Measurements from ENCODE around the gene TMEM53. TPM values are rescaled to one million over a fixed set of nuclear protein-coding genes. Genes with fewer than 3 reads are reported as not detected.

TMEM53 gene
- total RNA-seq, 2 donors from 2014 or later = 10.2 to 10.8 TPM

GRCh38 chr1:44645476-44646244 lies 28.6 kb downstream of the TMEM53 start:
- TF ChIP-seq CTCF (conservative IDR thresholded peaks at IDR 0.05) = no peak
- Mint-ChIP-seq H3K27ac (no peak overlapping the region), H3K36me3 (ENCODE audit: low read depth) (peaks cover 76% of the 10 kb centered on the region), H3K27me3 (ENCODE audit: insufficient read depth) (no peaks in the 10 kb centered on the region), H3K9me3 (no peaks in the 10 kb centered on the region), H3K4me3 (no peak overlapping the region), H3K4me1 (peaks cover 18% of the 10 kb centered on the region)
- no peaks in the 10 kb centered on the region for H3K27me3 ChIP-seq (ENCODE audit: control insufficient read depth, insufficient read depth, low read length, poor library complexity, severe bottlenecking)
- no peak overlapping the region for H3K9ac ChIP-seq (ENCODE audit: extremely low read depth, low read length, poor library complexity, severe bottlenecking)
- peaks cover 79% of the 10 kb centered on the region for H3K36me3 ChIP-seq (ENCODE audit: control insufficient read depth, insufficient read depth, low read length)
- no peaks in the 10 kb centered on the region for H3K9me3 ChIP-seq (ENCODE audit: control insufficient read depth, low read length)
- 91 to 92% methylated on average over 15 to 18 of the region's 18 CpGs for WGBS, 2 experiments (ENCODE audit: insufficient coverage in 1 of 2, insufficient read length in 1 of 2)
- H3K4me3 ChIP-seq (ENCODE audit: low read length) = no peak overlapping the region
- no peak overlapping the region for H3K27ac ChIP-seq (ENCODE audit: low read depth, low read length)
- no peak for DNase-seq
- peaks cover 11% of the 10 kb centered on the region for H3K4me1 ChIP-seq (ENCODE audit: control insufficient read depth, insufficient read depth, low read length)

- H3K4me3 ChIP-seq (ENCODE audit: low read length) = no peak overlapping the region
- 94 to 100% methylated on average over 1 to 7 of the region's 7 CpGs for WGBS, 2 experiments (ENCODE audit: insufficient coverage in 1 of 2, insufficient read length in 1 of 2)
- Mint-ChIP-seq H3K4me3 (no peak overlapping the region), H3K27ac (no peak overlapping the region), H3K27me3 (ENCODE audit: insufficient read depth) (no peaks in the 10 kb centered on the region), H3K4me1 (peaks cover 9% of the 10 kb centered on the region), H3K36me3 (ENCODE audit: low read depth) (peaks cover 68% of the 10 kb centered on the region), H3K9me3 (no peaks in the 10 kb centered on the region)
- no peak overlapping the region for H3K27ac ChIP-seq (ENCODE audit: low read depth, low read length)
- H3K9ac ChIP-seq (ENCODE audit: extremely low read depth, low read length, poor library complexity, severe bottlenecking) = no peak overlapping the region
- no peak for TF ChIP-seq CTCF (conservative IDR thresholded peaks at IDR 0.05)
- no peaks in the 10 kb centered on the region for H3K27me3 ChIP-seq (ENCODE audit: control insufficient read depth, insufficient read depth, low read length, poor library complexity, severe bottlenecking)
- peaks cover 3% of the 10 kb centered on the region for H3K4me1 ChIP-seq (ENCODE audit: control insufficient read depth, insufficient read depth, low read length)
- DNase-seq = no peak
- peaks cover 76% of the 10 kb centered on the region for H3K36me3 ChIP-seq (ENCODE audit: control insufficient read depth, insufficient read depth, low read length)
- no peaks in the 10 kb centered on the region for H3K9me3 ChIP-seq (ENCODE audit: control insufficient read depth, low read length)
Observed at GRCh38 chr1:44644806-44645205, 29.5 kb downstream of the TMEM53 start.

GRCh38 chr1:44643721-44644334 lies 30.5 kb downstream of the TMEM53 start:
- Histone ChIP-seq H3K4me3 (ENCODE audit: low read length) (no peak overlapping the region), H3K36me3 (ENCODE audit: control insufficient read depth, insufficient read depth, low read length) (peaks cover 74% of the 10 kb centered on the region), H3K27me3 (ENCODE audit: control insufficient read depth, insufficient read depth, low read length, poor library complexity, severe bottlenecking) (no peaks in the 10 kb centered on the region), H3K9me3 (ENCODE audit: control insufficient read depth, low read length) (no peaks in the 10 kb centered on the region), H3K4me1 (ENCODE audit: control insufficient read depth, insufficient read depth, low read length) (no peaks in the 10 kb centered on the region), H3K27ac (ENCODE audit: low read depth, low read length) (no peak overlapping the region), H3K9ac (ENCODE audit: extremely low read depth, low read length, poor library complexity, severe bottlenecking) (no peak overlapping the region)
- no peak overlapping the region for H3K4me3 Mint-ChIP-seq
- H3K4me1 Mint-ChIP-seq = peaks cover 1% of the 10 kb centered on the region
- no peak for DNase-seq
- H3K9me3 Mint-ChIP-seq = no peaks in the 10 kb centered on the region
- H3K27me3 Mint-ChIP-seq (ENCODE audit: insufficient read depth) = no peaks in the 10 kb centered on the region
- WGBS, 2 experiments (ENCODE audit: insufficient coverage in 1 of 2, insufficient read length in 1 of 2) = 90 to 94% methylated on average over 5 to 9 of the region's 9 CpGs
- peaks cover 66% of the 10 kb centered on the region for H3K36me3 Mint-ChIP-seq (ENCODE audit: low read depth)
- no peak for TF ChIP-seq CTCF (conservative IDR thresholded peaks at IDR 0.05)
- no peak overlapping the region for H3K27ac Mint-ChIP-seq
